ENCODE measurements around the gene FMR1NB. TPM values are rescaled to one million over a fixed set of nuclear protein-coding genes. Genes with fewer than 3 reads are reported as not detected.

Gene FMR1NB
- under 1 TPM in 1 of 5 donors, not detected in 4; 0.15 TPM for polyA plus RNA-seq (ENCODE audit: insufficient read depth in 1 of 5, insufficient read length in 5 of 5, low replicate concordance in 1 of 5)
- long read RNA-seq, donor 1 = 0 reads
- long read RNA-seq, donor 2 = 0 reads
- long read RNA-seq, donor 3 = 0 reads
- long read RNA-seq, donor 4 = 0 reads
- long read RNA-seq, donor 5 = 0 reads
- long read RNA-seq, donor 6 = 0 reads
- long read RNA-seq, donor 7 = 0 reads
- long read RNA-seq, donor 8 = 0 reads

GRCh38 chrX:147981038-147981752 is at the start of gene FMR1NB:
Gene FMR1NB (plus strand): TSS chrX:147981337. CDS start chrX:147981403, 66 bp downstream.
- no peak for DNase-seq

GRCh38 chrX:147933815-147934214 is 47.3 kb upstream of the FMR1NB start:
- DNase-seq = no peak

GRCh38 chrX:147935156-147935758 is 45.9 kb upstream of the FMR1NB start:
- no peak for DNase-seq

GRCh38 chrX:147945286-147945685 is 35.9 kb upstream of the FMR1NB start:
- DNase-seq = no peak

- DNase-seq = no peak
These were observed 32.6 kb upstream of the FMR1NB start for GRCh38 chrX:147948531-147948930.

- no peak for DNase-seq
These were observed 30.8 kb upstream of the FMR1NB start for GRCh38 chrX:147950352-147950751.

GRCh38 chrX:147953976-147954375 is 27.2 kb upstream of the FMR1NB start:
- DNase-seq = no peak

GRCh38 chrX:147957291-147957690 is 23.8 kb upstream of the FMR1NB start:
- DNase-seq = no peak

- no peak for DNase-seq
These were observed 22.8 kb upstream of the FMR1NB start for GRCh38 chrX:147958291-147958690.

GRCh38 chrX:147960722-147961121 is 20.4 kb upstream of the FMR1NB start:
- no peak for DNase-seq

- no peak for DNase-seq
These were observed 18.7 kb upstream of the FMR1NB start for GRCh38 chrX:147962476-147962875.

GRCh38 chrX:147978931-147979330 is 2.2 kb upstream of the FMR1NB start:
- no peak for DNase-seq

GRCh38 chrX:148020329-148020728 is 39.2 kb downstream of the FMR1NB start:
- no peak for DNase-seq

GRCh38 chrX:148024425-148025148 is 43.5 kb downstream of the FMR1NB start:
- no peak for DNase-seq

GRCh38 chrX:148035380-148035779 is 54.2 kb downstream of the FMR1NB start:
- peak in 1 of 2 donors; percentile 20 for DNase-seq

GRCh38 chrX:148037020-148037419 is 55.9 kb downstream of the FMR1NB start:
- DNase-seq = no peak

GRCh38 chrX:148043271-148043855 is 62.2 kb downstream of the FMR1NB start:
- no peak for DNase-seq

- DNase-seq = no peak
These were observed 66.1 kb downstream of the FMR1NB start for GRCh38 chrX:148047200-148047599.

- peak in 1 of 2 donors; percentile 31 for DNase-seq
These were observed 68.3 kb downstream of the FMR1NB start for GRCh38 chrX:148049441-148049840.

- no peak for DNase-seq
These were observed 70.8 kb downstream of the FMR1NB start for GRCh38 chrX:148051973-148052372.

GRCh38 chrX:148067285-148067684 is 86.1 kb downstream of the FMR1NB start:
- DNase-seq = no peak

All from right lung (tissue), 10 donors.